CD4-positive, alpha-beta memory T cell (primary cell): ENCODE data around the gene PARM1. TPM values are rescaled to one million over a fixed set of nuclear protein-coding genes. Genes with fewer than 3 reads are reported as not detected.
A peak's percentile ranks its signal among the peaks of the same experiment; 100 is the strongest.

Experiments used
- CTCF ChIA-PET: fragments of 350-600 bp; sonication (Branson Sonifier 250); formaldehyde crosslinking; loops from one replicate; lab custom pipeline; 2021; ENCODE audit warnings: inconsistent platforms; ENCODE audit not compliant: partially characterized antibody; lab: Charles Lee
- POLR2A ChIA-PET: fragments of 350-600 bp; sonication (Branson Sonifier 250); formaldehyde crosslinking; loops from one replicate; lab custom pipeline; 2021; ENCODE audit not compliant: partially characterized antibody; lab: Charles Lee
- DNase-seq, 5 donors: peaks; one replicate each; pipeline versions ENCODE4 v3.0.0 to v3.0.0-alpha.2; 2020 to 2022; ENCODE audit warnings: mixed read lengths in 1 of 5
- H3K27ac ChIP-seq: one replicate; pipeline ENCODE4 v1.7.0; 2013; ENCODE audit warnings: low read depth, low read length
- H3K27me3 ChIP-seq: 2 replicates; pipeline ENCODE4 v1.7.0; 2013; ENCODE audit warnings: mild to moderate bottlenecking, low read length, moderate library complexity; ENCODE audit not compliant: insufficient read depth
- H3K36me3 ChIP-seq: 2 replicates; pipeline ENCODE4 v1.7.0; 2013; ENCODE audit warnings: mild to moderate bottlenecking, low read length, moderate library complexity; ENCODE audit not compliant: insufficient read depth
- H3K4me1 ChIP-seq: 2 replicates; pipeline ENCODE4 v1.7.0; 2013; ENCODE audit warnings: mild to moderate bottlenecking, low read length, moderate library complexity; ENCODE audit not compliant: insufficient read depth
- H3K4me3 ChIP-seq, 2 donors: one replicate each; pipeline ENCODE4 v1.7.0; 2013; ENCODE audit warnings: low read length in 2 of 2, mild to moderate bottlenecking in 1 of 2
- H3K9me3 ChIP-seq, 2 donors: one replicate each; pipeline ENCODE4 v1.7.0; 2013; ENCODE audit warnings: low read length in 2 of 2, control low read depth in 1 of 2; ENCODE audit not compliant: control insufficient read depth in 1 of 2
- H3K27ac Mint-ChIP-seq, 7 donors: one replicate each; pipeline ENCODE4 v1.8.0; 2020 to 2021; ENCODE audit warnings: mixed read lengths in 7 of 7, mild to moderate bottlenecking in 6 of 7, inconsistent platforms in 3 of 7, moderate library complexity in 3 of 7
- H3K27me3 Mint-ChIP-seq, 2 donors: one replicate each; pipeline ENCODE4 v1.8.0; 2020 to 2021; ENCODE audit warnings: mixed read lengths in 2 of 2
- H3K36me3 Mint-ChIP-seq, 2 donors: one replicate each; pipeline ENCODE4 v1.8.0; 2020 to 2021; ENCODE audit warnings: mixed read lengths in 2 of 2, inconsistent platforms in 1 of 2, mild to moderate bottlenecking in 1 of 2
- H3K4me1 Mint-ChIP-seq, 4 donors: one replicate each; pipeline ENCODE4 v1.8.0; 2020 to 2021; ENCODE audit warnings: mixed read lengths in 4 of 4, mild to moderate bottlenecking in 1 of 4
- H3K4me3 Mint-ChIP-seq, 8 donors: one replicate each; pipeline ENCODE4 v1.8.0; 2020 to 2021; ENCODE audit warnings: mixed read lengths in 8 of 8, mild to moderate bottlenecking in 7 of 8, moderate library complexity in 6 of 8, inconsistent platforms in 3 of 8
- H3K9me3 Mint-ChIP-seq, 8 donors: one replicate each; pipeline ENCODE4 v1.8.0; 2020 to 2021; ENCODE audit warnings: mixed read lengths in 8 of 8, mild to moderate bottlenecking in 5 of 8, inconsistent platforms in 3 of 8, moderate library complexity in 1 of 8
- intact Hi-C: fragments of 100-400 bp; cut with micrococcal nuclease; formaldehyde crosslinking; loops from one replicate; pipeline ENCODE4 v1.15.1; 2023
- polyA plus RNA-seq, 2 donors: library from polyadenylated mRNA; unstranded; fragments of 300-500 nt; fragmentation: Illumina TruSeq; gene quantifications; one replicate each; pipeline ENCODE4 v1.2.3, GENCODE V29; 2021
- total RNA-seq, 2 experiments: library from RNA; stranded (reverse); gene quantifications; one replicate each; pipeline ENCODE4 v1.2.3, GENCODE V29; 2021

The PARM1 gene
- total and polyA plus RNA-seq, 4 experiments from 2014 or later, result 0.28 TPM; not detected in 3

DNA sequence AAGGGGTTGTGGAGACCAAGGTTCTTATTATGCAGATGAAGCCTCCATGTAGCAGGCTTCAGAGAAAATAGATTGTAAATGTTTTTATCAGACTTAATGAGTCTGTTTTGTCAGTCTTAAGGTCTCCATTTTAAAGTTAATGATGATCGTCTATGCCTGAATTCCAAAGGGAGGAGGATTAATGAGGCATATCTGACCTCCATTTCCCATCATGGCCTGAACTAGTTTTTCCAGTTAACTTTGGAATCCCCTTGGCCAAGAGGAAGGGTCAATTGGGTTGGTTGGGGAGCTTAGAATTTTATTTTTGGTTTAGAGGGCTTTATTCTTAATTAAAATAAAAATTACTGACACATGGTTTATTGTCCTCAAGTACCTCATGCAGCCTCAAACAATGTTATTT lies 6.9 kb upstream of the PARM1 start:
- Mint-ChIP-seq H3K27ac (no peak overlapping the region), H3K9me3 (peaks cover 0 to 7% (median 2%) of the 10 kb centered on the region in 8 donors), H3K4me3 (no peak overlapping the region), H3K27me3 (peaks cover 6 to 13% of the 10 kb centered on the region in 2 donors), H3K36me3 (no peaks in the 10 kb centered on the region), H3K4me1 (no peaks in the 10 kb centered on the region)
- DNase-seq, result no peak
- Histone ChIP-seq H3K27ac (no peak overlapping the region), H3K9me3 (no peaks in the 10 kb centered on the region), H3K27me3 (no peaks in the 10 kb centered on the region), H3K4me3 (no peak overlapping the region), H3K36me3 (no peaks in the 10 kb centered on the region), H3K4me1 (no peaks in the 10 kb centered on the region)
- ChIA-PET POLR2A (no interaction called here), CTCF (no interaction called here)
- intact Hi-C loops, result no loop called here

DNA sequence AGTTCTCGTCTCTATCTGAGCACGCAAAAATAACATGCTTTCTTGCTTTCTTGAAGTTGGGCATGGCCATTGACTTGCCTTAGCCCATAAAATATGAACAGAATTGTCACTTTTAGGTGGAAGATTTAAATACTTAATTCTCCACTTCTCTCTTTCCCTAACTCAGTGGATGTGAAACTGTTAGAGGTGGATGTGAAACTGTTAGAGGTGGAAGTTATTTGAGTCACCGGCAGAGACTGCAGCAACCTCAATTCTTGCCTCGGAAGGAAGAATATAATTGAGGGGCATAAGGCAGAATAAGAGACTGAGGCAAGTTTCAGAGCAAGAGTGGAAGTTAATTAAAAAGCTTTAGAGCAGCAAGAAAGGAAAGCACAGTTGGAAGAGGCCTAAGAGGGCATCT lies 2.8 kb upstream of the PARM1 start:
- Mint-ChIP-seq H3K36me3 (no peaks in the 10 kb centered on the region), H3K27me3 (peaks cover 34 to 46% of the 10 kb centered on the region in 2 donors), H3K27ac (no peak overlapping the region), H3K9me3 (peaks cover 0 to 7% (median 3%) of the 10 kb centered on the region in 8 donors), H3K4me3 (no peak overlapping the region), H3K4me1 (peaks cover 5 to 21% (median 13%) of the 10 kb centered on the region in 4 donors)
- H3K27me3 ChIP-seq, result no peaks in the 10 kb centered on the region
- no peaks in the 10 kb centered on the region for H3K36me3 ChIP-seq
- intact Hi-C loops, result no loop called here
- H3K9me3 ChIP-seq, result no peaks in the 10 kb centered on the region
- H3K27ac ChIP-seq, result no peak overlapping the region
- CTCF ChIA-PET, result no interaction called here
- H3K4me3 ChIP-seq, result no peak overlapping the region
- POLR2A ChIA-PET, result no interaction called here
- peaks cover 7% of the 10 kb centered on the region for H3K4me1 ChIP-seq
- DNase-seq, result no peak

DNA sequence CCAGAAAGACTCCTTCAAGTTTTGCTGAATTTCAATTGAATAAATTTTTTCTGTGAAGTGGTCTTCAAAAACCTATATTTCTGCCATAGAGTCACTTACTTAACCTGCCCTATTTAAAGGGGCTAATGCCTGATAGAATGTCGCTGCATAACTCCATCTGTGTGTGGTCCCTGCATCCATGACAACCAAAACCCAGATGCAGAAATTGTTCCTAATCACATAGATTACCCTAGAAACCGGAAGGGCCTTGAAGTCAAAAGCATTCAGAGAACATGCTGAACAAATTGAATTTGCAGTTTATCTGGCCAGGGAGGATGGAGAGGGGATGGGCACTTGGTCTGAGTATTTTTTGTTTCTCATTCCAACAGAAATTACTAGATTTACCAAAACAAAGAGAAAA lies 1.5 kb upstream of the PARM1 start:
- Histone ChIP-seq H3K27me3 (no peaks in the 10 kb centered on the region), H3K36me3 (no peaks in the 10 kb centered on the region), H3K4me1 (peaks cover 7% of the 10 kb centered on the region), H3K27ac (no peak overlapping the region), H3K9me3 (no peaks in the 10 kb centered on the region), H3K4me3 (no peak overlapping the region)
- CTCF ChIA-PET, result no interaction called here
- no peak overlapping the region for H3K4me3 Mint-ChIP-seq
- peaks cover 5 to 21% (median 13%) of the 10 kb centered on the region in 4 donors for H3K4me1 Mint-ChIP-seq
- no peaks in the 10 kb centered on the region for H3K36me3 Mint-ChIP-seq
- H3K9me3 Mint-ChIP-seq, result peaks cover 0 to 6% (median 2%) of the 10 kb centered on the region in 8 donors
- no peak overlapping the region for H3K27ac Mint-ChIP-seq
- intact Hi-C loops, result no loop called here
- peaks cover 37 to 48% of the 10 kb centered on the region in 2 donors for H3K27me3 Mint-ChIP-seq
- no peak for DNase-seq
- POLR2A ChIA-PET, result no interaction called here

DNA sequence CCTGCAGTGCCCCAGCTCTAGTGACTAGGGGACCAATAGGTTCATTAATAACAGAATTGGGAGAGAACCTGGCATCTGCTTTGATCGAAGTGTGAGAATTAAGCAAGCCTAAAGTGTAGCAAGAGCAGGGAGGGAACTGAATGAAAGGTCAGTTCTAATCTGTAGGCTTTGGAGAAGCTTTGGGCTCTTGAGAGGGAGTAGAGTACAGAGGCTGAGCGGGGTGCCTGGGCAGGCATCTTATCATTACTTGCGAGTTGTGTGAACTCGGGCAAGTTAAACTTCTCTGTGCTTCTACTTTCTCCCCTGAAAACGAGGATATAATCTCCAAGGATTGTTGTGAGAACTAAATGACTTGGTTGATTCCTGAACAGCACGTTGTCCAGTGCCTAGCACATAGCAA lies 906 bp upstream of the PARM1 start:
- H3K9me3 ChIP-seq, result no peaks in the 10 kb centered on the region
- peaks cover 7% of the 10 kb centered on the region for H3K4me1 ChIP-seq
- POLR2A ChIA-PET, result no interaction called here
- intact Hi-C loops, result no loop called here
- H3K27me3 Mint-ChIP-seq, result peaks cover 41 to 50% of the 10 kb centered on the region in 2 donors
- H3K27ac ChIP-seq, result no peak overlapping the region
- CTCF ChIA-PET, result no interaction called here
- H3K27ac Mint-ChIP-seq, result no peak overlapping the region
- no peak overlapping the region for H3K4me3 Mint-ChIP-seq
- H3K36me3 ChIP-seq, result no peaks in the 10 kb centered on the region
- H3K36me3 Mint-ChIP-seq, result no peaks in the 10 kb centered on the region
- DNase-seq, result no peak
- H3K4me3 ChIP-seq, result no peak overlapping the region
- no peaks in the 10 kb centered on the region for H3K27me3 ChIP-seq
- H3K4me1 Mint-ChIP-seq, result peaks cover 5 to 21% (median 13%) of the 10 kb centered on the region in 4 donors
- peaks cover 0 to 6% (median 2%) of the 10 kb centered on the region in 8 donors for H3K9me3 Mint-ChIP-seq

DNA sequence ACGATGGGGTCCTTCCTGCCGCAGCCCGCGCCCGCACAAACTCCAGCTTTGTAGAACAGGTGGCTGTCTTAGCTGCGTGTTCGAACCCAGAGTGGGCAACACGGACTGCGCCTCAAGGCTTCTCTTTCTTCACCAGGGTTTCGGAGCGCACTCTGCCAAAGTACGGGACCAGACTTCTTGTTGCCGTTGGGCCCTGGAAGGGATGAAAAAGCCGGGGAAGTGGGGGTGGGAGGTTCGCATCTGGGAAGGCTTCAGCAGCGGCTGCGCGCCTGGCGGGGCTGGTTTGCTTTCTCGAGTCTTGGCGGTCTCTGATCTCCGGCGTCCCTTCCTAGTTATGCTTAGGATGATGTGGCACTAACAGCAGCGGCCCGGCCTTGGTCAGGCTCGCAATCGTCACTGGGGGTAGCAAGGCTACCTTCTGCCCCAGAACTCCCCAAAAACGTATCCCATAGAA lies 673 bp downstream of the PARM1 start:
- Histone ChIP-seq H3K4me3 (no peak overlapping the region), H3K27me3 (no peaks in the 10 kb centered on the region), H3K36me3 (no peaks in the 10 kb centered on the region), H3K9me3 (no peaks in the 10 kb centered on the region), H3K27ac (no peak overlapping the region), H3K4me1 (peaks cover 7% of the 10 kb centered on the region)
- H3K4me3 Mint-ChIP-seq, result peak overlapping the region in 3 of 8 donors; percentile 39 to 70 (median 56)
- peaks cover 5 to 21% (median 13%) of the 10 kb centered on the region in 4 donors for H3K4me1 Mint-ChIP-seq
- H3K27me3 Mint-ChIP-seq, result peaks cover 41 to 49% of the 10 kb centered on the region in 2 donors
- peaks cover 0 to 6% (median 2%) of the 10 kb centered on the region in 8 donors for H3K9me3 Mint-ChIP-seq
- no peak overlapping the region for H3K27ac Mint-ChIP-seq
- no peaks in the 10 kb centered on the region for H3K36me3 Mint-ChIP-seq
- intact Hi-C loops, result no loop called here
- ChIA-PET CTCF (no interaction called here), POLR2A (no interaction called here)
- DNase-seq, result peak in 1 of 5 donors; percentile 2

DNA sequence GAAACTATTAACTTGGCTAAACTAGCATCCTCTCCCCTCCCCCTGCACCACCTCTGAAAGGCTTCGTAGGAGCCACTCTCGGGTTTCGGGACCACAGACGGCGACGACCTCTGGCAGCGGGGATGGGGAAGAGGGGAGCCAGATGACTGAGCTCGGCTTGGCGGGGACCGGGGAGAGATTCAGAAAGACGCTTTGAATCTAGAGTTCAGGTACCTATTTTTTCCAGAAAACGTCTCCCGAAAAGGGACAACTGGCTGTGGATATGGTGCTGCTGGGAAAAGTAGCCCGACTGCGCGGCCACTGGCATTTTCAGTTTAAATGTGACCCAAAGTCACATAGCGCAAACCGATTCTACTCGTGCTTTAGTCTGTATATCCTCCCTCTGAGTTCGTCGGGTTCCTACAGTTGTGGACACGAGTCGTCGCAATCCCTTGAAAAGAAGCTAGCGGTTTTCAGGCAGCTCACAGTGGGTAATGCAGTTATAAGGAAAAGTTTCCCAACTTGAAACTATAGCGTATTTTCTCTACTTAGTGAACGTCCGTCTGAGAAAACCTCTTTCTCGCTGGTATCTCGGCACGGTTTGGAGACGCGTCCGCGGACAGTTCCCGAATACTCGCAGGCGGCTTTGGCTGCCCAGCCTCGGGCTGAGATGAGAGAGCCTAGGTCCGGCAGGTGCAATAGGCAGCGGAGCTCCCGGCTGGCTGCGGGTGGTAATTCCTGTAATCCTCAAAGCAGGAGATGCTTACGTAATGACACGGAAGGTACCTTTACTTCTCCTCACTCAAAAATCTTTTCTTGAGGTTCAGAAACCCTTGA lies 1.3 kb downstream of the PARM1 start:
- Histone ChIP-seq H3K27ac (no peak overlapping the region), H3K9me3 (no peaks in the 10 kb centered on the region), H3K4me1 (peaks cover 7% of the 10 kb centered on the region), H3K27me3 (no peaks in the 10 kb centered on the region), H3K4me3 (no peak overlapping the region), H3K36me3 (no peaks in the 10 kb centered on the region)
- Mint-ChIP-seq H3K4me3 (peak overlapping the region in 5 of 8 donors; percentile 10 to 70 (median 46)), H3K27me3 (peaks cover 41 to 49% of the 10 kb centered on the region in 2 donors), H3K9me3 (peaks cover 0 to 6% (median 2%) of the 10 kb centered on the region in 8 donors), H3K36me3 (no peaks in the 10 kb centered on the region), H3K27ac (no peak overlapping the region), H3K4me1 (peaks cover 5 to 21% (median 13%) of the 10 kb centered on the region in 4 donors)
- intact Hi-C loops, result no loop called here
- CTCF ChIA-PET, result no interaction called here
- no peak for DNase-seq
- POLR2A ChIA-PET, result no interaction called here

DNA sequence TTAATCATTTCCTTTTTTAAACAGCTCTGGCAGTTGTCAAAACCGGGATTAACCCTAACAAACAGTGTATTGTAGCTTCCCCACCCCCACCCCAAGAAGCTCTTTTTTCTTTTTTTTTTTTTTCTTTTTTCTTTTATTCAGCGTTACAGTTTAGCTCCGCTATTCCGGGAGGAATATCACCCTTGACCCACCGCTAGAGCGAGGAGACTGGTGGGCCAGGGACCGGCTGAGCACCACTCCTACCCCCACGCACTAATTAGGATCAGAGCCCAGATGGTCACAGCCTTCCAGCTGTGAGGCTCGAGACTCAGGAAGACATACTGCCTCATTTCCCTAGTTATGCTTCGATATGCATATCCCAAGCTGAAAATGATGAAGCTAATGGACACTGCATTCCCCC lies 2.0 kb downstream of the PARM1 start:
- Histone ChIP-seq H3K4me3 (no peak overlapping the region), H3K27ac (no peak overlapping the region), H3K4me1 (peaks cover 7% of the 10 kb centered on the region), H3K9me3 (no peaks in the 10 kb centered on the region), H3K27me3 (no peaks in the 10 kb centered on the region), H3K36me3 (no peaks in the 10 kb centered on the region)
- intact Hi-C loops, result no loop called here
- Mint-ChIP-seq H3K9me3 (peaks cover 0 to 6% (median 2%) of the 10 kb centered on the region in 8 donors), H3K4me3 (peak overlapping the region in 2 of 8 donors; percentile 35 to 51), H3K36me3 (no peaks in the 10 kb centered on the region), H3K27me3 (peaks cover 41 to 49% of the 10 kb centered on the region in 2 donors), H3K27ac (no peak overlapping the region), H3K4me1 (peaks cover 5 to 21% (median 13%) of the 10 kb centered on the region in 4 donors)
- no peak for DNase-seq
- ChIA-PET CTCF (no interaction called here), POLR2A (no interaction called here)
